Motor neuron (in vitro differentiated cells): ENCODE results near the gene SPAG6. TPM values are rescaled to one million over a fixed set of nuclear protein-coding genes. Genes with fewer than 3 reads are reported as not detected.

ENCODE experiments used
- ATAC-seq, 8 experiments: fragments of 200-7000 bp; cut with Tn5 transposase; replicated peaks in 6 of 8; 2 replicates each; pipeline ENCODE4 v1.8.0; 2021; ENCODE audit warnings: mild to moderate bottlenecking in 8 of 8, moderate library complexity in 8 of 8
- H3K27ac ChIP-seq, 2 donors: fragments of 250-450 bp; sonication (Bioruptor Pico); 2 replicates each; pipeline ENCODE4 v1.9.0; 2021; ENCODE audit warnings: antibody characterized with exemption in 2 of 2, mild to moderate bottlenecking in 2 of 2, moderate library complexity in 1 of 2
- H3K4me1 ChIP-seq, 2 donors: fragments of 250-450 bp; sonication (Bioruptor Pico); replicated peaks in 1 of 2; 2 replicates each; pipeline ENCODE4 v1.6.1; 2021; ENCODE audit warnings: antibody characterized with exemption in 2 of 2, mild to moderate bottlenecking in 2 of 2, moderate library complexity in 1 of 2
- H3K4me3 ChIP-seq, 5 donors: fragments of 250-450 bp; sonication (Bioruptor Pico); 2 replicates each; pipeline ENCODE4 v1.9.0; 2021; ENCODE audit warnings: antibody characterized with exemption in 5 of 5, mild to moderate bottlenecking in 5 of 5, moderate library complexity in 4 of 5
- WGBS, 10 experiments: fragments of 450-650 bp; shearing (Covaris generic); methylation state at CpG; one replicate each; pipeline ENCODE4 v1.0.0; 2022; 5-methylcytosine and 5-hydroxymethylcytosine counted together
- in situ Hi-C, 9 experiments: fragments of 400-800 bp; cut with MboI; loops; one replicate each; pipeline ENCODE4 v1.15.0; 2021; ENCODE audit warnings: low sequenced_read_pairs in 9 of 9, low pct_unique_long_range_greater_than_20kb in 2 of 9; ENCODE audit not compliant: unreplicated experiment in 9 of 9
- total RNA-seq, 8 experiments: library from RNA; unstranded; fragments of 300-600 nt; gene quantifications; 2 replicates each; pipeline versions ENCODE4 v1.2.3 to v1.2.4, GENCODE V29; 2022

Gene SPAG6
- total RNA-seq, 8 experiments from 2014 or later: 0.17 to 67.7 (median 1.8) TPM; not detected in 1

DNA sequence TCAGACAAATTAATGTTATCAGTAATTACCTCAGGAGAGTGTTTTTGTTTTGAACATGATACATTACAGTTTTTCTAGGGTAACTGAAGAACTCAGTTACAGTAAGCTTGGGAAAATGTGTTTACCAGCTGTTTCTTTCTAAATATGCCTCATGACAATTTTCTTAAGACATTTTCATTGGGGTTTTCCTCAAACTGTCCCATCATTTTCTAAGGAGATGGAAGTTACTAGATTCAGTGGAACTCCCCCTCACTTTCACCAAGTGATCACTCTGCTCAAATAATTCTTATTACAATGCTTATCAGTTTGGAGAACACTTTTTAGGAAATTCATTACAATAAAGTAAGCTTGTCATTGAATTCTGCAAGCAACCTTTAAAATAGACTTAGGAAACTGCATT, 6.4 kb upstream of the SPAG6 start:
- Histone ChIP-seq H3K27ac (no peak overlapping the region), H3K4me1 (peaks cover 4 to 6% of the 10 kb centered on the region in 2 donors), H3K4me3 (no peak overlapping the region)
- ATAC-seq: no peak
- in situ Hi-C loops: no loop called here

DNA sequence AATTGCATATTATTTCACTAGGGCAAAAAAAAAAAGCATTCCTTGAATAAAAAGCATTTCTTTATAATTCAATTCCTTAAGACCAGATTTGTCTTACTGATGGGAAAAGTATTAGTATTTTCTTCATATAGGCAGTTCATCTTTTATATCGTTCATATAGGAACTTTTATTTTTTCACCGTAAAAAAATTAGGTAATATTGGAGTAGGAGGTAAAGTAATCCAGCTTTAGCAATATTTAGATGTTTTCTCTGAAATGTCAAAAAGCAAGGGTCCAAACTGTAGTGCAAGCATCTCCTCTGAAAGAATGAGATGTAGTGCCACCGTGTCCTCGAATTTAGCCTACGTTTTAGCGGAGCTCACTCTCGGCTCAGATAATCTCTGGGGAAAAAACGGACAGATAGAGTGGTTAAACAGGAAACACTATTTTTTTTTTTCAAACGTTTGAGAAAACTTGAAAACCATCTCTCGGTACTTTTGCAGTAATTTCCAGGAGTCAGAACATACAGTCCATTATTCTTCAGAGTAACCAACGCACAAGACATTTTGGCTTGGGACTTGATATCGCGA, 5.5 kb upstream of the SPAG6 start:
- in situ Hi-C loops: no loop called here
- peak in 2 of 8 experiments; percentile 1 to 2 for ATAC-seq
- 0 to 20% (median 1%) methylated on average over 1 to 13 of the region's 13 CpGs for WGBS, 10 experiments
- H3K4me1 ChIP-seq: peaks cover 4 to 6% of the 10 kb centered on the region in 2 donors
- H3K4me3 ChIP-seq: peak overlapping the region; percentile 62 to 88 (median 80)
- no peak overlapping the region for H3K27ac ChIP-seq

DNA sequence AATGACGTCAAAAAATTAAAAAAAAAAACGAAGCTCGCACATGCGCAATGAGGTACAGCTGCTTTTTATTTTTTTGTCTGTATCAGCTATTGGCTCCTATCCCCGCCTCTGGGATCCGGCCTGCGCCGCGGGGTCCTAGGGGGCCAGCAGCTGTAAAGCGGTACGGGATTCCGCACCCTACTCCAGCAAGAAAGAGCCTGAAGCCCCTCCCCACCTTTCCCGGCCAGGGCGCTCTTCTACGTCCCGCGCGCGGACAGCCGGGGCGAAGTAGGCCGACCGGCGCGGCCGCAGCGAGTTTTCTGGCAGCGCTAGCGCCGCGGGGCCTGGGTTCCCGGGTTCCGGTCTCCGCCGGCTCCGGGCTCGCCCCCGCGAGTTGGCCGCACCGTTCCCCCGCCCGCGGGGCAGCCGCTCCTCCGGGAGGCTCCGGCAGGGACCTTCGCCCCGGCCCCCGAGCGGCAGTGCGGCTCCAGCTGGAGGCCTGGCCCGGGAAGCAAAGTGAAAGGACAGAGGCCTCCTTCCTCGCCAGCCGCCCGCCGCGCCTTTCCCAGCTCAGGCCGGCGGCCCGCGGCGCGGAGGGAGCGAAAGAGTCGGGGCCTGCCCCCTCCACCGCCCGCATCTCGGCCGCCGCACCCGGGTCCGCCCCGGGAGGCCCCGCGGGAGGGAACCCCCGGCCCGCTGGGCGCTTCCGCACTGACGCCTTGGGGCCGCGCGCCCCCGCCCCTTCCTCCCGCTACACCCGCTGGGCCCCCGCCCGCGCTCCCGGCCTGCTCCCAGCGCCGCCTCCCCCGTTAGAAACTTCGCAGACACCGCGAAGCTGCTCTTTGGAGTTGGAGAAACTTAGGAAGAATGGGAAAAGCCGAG, 4.7 kb upstream of the SPAG6 start:
- WGBS, 10 experiments: 0 to 4% (median 0%) methylated on average over 3 to 18 of the region's 98 CpGs; no CpG with 5 or more reads in 3 of the 10 experiments
- peaks cover 4 to 6% of the 10 kb centered on the region in 2 donors for H3K4me1 ChIP-seq
- in situ Hi-C loops: no loop called here
- peak; percentile 65 to 84 (median 80) for ATAC-seq
- H3K4me3 ChIP-seq: peak overlapping the region; percentile 62 to 88 (median 80)
- H3K27ac ChIP-seq: peak overlapping the region; percentile 14 to 51

DNA sequence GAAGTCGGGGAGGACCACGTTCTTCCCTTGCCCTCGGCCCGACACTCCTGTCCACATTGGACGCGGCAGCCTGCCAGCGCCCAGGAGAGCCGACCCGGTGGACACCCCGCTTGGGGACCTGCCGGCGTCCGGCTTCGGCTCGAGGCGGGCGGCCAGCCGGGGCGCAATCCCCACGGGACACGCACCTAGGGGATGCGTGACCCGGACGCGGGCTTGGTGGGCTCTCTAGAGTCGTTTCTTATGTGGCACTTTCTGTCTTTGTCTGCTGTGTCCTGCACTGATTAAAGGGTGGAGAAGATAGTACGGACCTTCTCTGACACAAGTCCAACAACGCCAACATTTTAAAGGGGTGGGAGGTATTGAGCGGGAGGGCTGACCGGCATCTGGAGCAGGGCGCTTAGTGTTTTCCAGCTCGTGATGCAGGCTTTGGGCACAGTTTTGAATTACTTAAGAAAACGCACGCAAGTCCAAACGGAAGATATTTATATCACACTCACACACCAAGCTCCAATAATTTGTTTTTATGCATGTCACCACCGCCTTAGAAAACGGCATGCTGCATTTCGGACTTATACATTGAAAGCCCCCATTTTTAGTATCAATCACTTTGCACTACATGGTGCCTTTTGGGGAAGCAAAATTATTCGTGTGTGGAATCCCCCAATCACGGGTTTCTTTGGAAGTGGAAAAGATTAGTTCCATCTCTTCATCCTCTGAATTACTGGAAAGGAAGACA, 3.9 kb upstream of the SPAG6 start:
- in situ Hi-C loops: no loop called here
- 0 to 24% (median 2%) methylated on average over 2 to 28 of the region's 40 CpGs; no CpG with 5 or more reads in 1 of the 10 experiments for WGBS, 10 experiments
- Histone ChIP-seq H3K4me1 (peaks cover 4% of the 10 kb centered on the region in 2 donors), H3K27ac (no peak overlapping the region), H3K4me3 (peak overlapping the region; percentile 62 to 88 (median 80))
- peak; percentile 14 to 33 (median 22) for ATAC-seq

DNA sequence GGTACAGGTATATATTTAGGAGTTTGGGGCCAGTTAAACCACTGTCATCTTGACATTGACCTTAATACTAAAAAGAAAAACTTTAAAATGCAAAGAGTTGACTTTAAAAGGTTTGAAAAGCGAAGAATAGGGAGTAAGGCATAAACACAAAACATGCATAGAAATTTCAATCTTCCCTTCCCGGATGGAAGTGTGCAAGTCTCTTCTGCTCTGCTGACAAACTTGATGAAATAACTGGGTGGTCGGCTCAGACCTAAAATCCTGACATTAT, 3.4 kb upstream of the SPAG6 start:
- peaks cover 4% of the 10 kb centered on the region in 2 donors for H3K4me1 ChIP-seq
- in situ Hi-C loops: no loop called here
- H3K4me3 ChIP-seq: no peak overlapping the region
- no peak overlapping the region for H3K27ac ChIP-seq
- no peak for ATAC-seq
- WGBS, 10 experiments: 8 to 78% (median 29%) methylated on average over 1 to 3 of the region's 3 CpGs; no CpG with 5 or more reads in 1 of the 10 experiments

DNA sequence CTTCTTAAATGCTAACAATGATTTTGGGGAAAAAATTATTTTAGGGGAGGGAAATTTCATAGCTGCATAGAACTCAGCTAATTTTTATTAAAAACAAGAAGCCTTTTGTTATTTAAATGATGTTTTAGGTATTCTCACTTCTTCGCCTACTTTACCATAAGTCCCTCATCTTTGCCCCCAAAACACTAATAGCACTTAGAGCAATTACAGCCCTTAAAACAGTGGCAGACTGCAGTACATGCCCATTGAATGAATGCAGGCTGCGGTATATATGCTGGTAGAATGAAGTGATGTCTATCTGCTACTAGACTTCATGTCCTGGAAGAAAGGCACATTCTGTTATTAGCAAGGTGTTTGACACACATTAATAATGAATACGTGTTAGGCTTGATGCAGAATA, 2.9 kb upstream of the SPAG6 start:
- H3K27ac ChIP-seq: no peak overlapping the region
- H3K4me3 ChIP-seq: no peak overlapping the region
- 5 to 96% (median 39%) methylated on average over 1 to 3 of the region's 3 CpGs for WGBS, 10 experiments
- in situ Hi-C loops: no loop called here
- peaks cover 0 to 4% of the 10 kb centered on the region in 2 donors for H3K4me1 ChIP-seq
- no peak for ATAC-seq

DNA sequence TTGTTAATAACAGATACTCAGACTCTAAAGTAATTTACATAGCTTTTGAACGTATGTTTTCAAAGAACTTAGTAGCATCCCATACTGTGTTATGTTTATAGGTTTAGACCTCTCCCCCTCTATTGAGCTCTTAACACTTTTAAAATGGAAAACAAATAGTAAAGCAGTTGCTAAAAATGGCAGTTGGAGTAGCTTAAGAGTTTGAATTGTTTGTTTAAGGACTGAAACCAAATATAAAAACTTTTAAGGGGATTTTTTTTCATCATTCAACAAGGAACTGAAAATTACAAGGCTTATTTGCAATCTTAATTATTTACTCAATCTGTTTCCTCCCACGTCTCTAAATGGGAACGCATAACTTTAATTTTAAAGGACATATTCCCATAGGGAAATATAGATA, 1.6 kb upstream of the SPAG6 start:
- H3K4me1 ChIP-seq: peaks cover 0 to 4% of the 10 kb centered on the region in 2 donors
- in situ Hi-C loops: no loop called here
- H3K4me3 ChIP-seq: no peak overlapping the region
- no peak for ATAC-seq
- WGBS, 10 experiments: 0 to 47% (median 12%) methylated on average over 1 to 3 of the region's 3 CpGs
- H3K27ac ChIP-seq: no peak overlapping the region

DNA sequence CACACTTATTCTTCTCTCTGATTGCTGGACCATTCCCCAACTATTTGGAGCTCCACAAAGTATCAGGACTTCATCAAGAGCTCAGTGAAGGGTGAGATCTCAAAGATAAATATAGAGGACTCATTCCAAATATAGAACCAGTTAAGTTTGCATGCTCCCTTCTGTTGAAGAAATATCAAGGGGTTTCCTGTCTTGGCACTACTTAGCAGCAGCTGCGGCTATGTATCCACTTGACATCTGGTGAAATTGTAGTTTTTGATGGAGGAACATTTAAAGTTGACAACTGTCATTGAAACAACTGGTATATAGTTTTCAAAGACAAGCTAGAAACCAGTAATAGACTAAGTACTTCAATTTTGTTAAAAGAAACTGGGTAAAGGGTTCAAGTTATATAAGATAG, 1.0 kb upstream of the SPAG6 start:
- in situ Hi-C loops: no loop called here
- H3K4me3 ChIP-seq: no peak overlapping the region
- peaks cover 0 to 4% of the 10 kb centered on the region in 2 donors for H3K4me1 ChIP-seq
- 14 to 71% (median 50%) methylated on average over 1 of the region's 1 CpG; no CpG with 5 or more reads in 2 of the 10 experiments for WGBS, 10 experiments
- ATAC-seq: no peak
- H3K27ac ChIP-seq: no peak overlapping the region

DNA sequence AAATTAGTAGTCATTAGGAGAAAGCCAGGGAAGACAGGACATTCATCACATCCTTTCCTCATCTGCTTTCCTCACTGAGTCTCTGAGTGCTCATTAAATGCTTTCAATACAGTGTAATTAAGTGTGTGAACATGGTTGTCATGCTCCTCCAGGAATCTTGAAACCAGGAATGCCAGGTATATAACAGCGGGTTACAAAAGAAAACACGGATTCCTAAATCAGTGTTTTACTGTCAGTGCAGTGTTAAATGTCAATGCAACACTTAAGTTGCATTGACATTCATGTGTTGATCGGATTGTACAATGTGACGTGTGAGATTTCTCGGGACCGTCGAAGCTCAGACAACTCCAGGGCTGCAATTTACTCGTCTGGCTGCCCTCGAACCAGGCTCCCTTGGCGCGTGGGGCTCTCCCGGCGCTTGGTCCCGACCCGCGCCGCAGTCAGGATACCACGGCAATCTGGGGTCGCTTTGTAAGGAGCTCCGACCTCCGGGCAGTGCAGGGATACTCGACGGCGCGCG, 455 bp upstream of the SPAG6 start:
- WGBS, 10 experiments: 0 to 60% (median 14%) methylated on average over 1 to 12 of the region's 26 CpGs; no CpG with 5 or more reads in 1 of the 10 experiments
- H3K27ac ChIP-seq: no peak overlapping the region
- H3K4me1 ChIP-seq: peaks cover 0 to 4% of the 10 kb centered on the region in 2 donors
- in situ Hi-C loops: no loop called here
- H3K4me3 ChIP-seq: peak overlapping the region; percentile 21 to 41 (median 32)
- no peak for ATAC-seq

DNA sequence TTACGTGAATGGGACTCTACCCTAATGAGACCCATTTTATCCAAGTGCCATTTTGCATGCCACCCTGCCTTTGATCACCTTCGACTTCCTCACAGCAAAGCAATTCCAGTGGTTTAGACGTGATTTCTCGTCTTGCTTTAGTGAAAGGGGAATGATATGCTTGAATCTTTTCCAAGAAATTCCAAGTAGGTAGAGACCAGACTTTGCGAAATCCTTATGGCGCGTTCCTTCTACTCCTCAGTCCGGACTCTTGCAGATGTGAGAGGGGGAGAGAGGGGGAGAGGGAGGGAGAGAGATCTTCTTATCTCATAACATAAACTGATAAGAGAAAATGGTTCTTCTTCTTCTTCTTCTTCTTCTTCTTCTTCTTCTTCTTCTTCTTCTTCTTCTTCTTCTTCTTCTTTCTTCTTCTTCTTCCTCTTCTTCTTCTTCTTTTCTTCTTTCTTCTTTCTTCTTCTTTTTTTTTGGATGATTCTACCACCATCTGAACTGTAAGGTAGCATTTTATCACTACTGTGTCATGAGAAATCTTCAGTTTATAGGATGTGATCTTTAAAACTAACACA, 883 bp downstream of the SPAG6 start:
- Histone ChIP-seq H3K4me1 (peaks cover 0 to 4% of the 10 kb centered on the region in 2 donors), H3K4me3 (peak overlapping the region in 2 of 5 donors; percentile 32 to 39), H3K27ac (no peak overlapping the region)
- WGBS, 10 experiments: 35 to 63% (median 48%) methylated on average over 3 to 8 of the region's 8 CpGs; no CpG with 5 or more reads in 1 of the 10 experiments
- in situ Hi-C loops: no loop called here
- ATAC-seq: no peak

DNA sequence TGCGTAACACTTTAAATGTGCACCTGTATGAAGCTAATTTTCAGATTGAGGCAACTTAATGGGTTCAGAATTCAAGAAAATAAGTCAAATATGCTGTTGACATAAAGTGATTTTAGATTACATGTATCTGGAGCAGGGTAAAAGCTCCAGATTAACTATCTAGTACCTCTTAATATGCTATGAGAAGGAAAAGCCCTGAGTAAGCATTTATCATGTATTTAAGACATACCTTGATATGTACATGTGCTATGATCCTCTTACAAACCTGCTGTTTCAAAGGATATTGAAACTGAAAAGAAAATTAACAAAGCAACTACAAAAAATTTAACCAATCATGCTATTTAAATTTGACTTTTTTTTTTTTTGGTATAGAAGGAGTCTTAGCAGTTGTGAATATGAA, 4.5 kb downstream of the SPAG6 start:
- ATAC-seq: no peak
- Histone ChIP-seq H3K27ac (no peak overlapping the region), H3K4me3 (no peak overlapping the region), H3K4me1 (no peaks in the 10 kb centered on the region)
- in situ Hi-C loops: no loop called here
- 100% methylated on average over 1 of the region's 1 CpG; no CpG with 5 or more reads in 2 of the 10 experiments for WGBS, 10 experiments

DNA sequence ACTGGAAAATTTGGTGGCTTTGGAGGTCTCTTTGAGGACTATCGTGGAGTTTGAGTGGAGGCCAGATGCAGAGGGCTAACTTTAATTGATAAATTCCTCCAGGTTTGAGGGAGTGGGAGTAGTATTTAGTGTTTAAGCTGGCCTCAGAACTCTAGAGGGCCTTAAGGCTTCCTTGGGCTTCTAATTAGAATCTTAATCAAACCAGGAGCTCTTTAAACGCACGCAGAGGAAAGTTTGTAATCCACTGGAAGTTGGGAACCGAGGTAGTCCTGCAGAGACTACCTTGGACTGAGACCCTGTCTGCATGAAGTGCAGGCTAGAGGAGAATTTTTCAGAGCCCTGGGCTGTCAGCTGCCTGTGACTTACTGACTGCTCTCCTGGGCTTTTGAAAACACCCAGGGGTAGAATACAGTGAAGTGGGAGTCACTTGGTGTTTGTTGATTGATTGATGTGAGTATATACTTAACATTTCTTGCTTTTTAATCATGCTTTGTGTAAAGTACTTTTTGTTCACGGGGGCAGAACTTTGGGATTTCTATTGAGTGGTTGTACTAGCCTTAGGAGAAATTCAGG, 5.9 kb downstream of the SPAG6 start:
- ATAC-seq: no peak
- in situ Hi-C loops: no loop called here
- H3K4me1 ChIP-seq: no peaks in the 10 kb centered on the region
- WGBS, 10 experiments: 20 to 100% (median 85%) methylated on average over 1 to 5 of the region's 5 CpGs; no CpG with 5 or more reads in 1 of the 10 experiments
- no peak overlapping the region for H3K27ac ChIP-seq
- H3K4me3 ChIP-seq: no peak overlapping the region
